GM19035 (cell line): ENCODE results near the gene OSBPL8.
"Not testable (repeated sequence)": the region's sequence is repeated elsewhere in the genome, so short reads cannot be mapped to it uniquely, and the experiment has no call there.

Source experiments
- ATAC-seq: cut with Tn5 transposase; IDR thresholded peaks from one replicate; pipeline ENCODE4 v1.9.1; 2021; ENCODE audit not compliant: unreplicated experiment

The OSBPL8 gene

DNA sequence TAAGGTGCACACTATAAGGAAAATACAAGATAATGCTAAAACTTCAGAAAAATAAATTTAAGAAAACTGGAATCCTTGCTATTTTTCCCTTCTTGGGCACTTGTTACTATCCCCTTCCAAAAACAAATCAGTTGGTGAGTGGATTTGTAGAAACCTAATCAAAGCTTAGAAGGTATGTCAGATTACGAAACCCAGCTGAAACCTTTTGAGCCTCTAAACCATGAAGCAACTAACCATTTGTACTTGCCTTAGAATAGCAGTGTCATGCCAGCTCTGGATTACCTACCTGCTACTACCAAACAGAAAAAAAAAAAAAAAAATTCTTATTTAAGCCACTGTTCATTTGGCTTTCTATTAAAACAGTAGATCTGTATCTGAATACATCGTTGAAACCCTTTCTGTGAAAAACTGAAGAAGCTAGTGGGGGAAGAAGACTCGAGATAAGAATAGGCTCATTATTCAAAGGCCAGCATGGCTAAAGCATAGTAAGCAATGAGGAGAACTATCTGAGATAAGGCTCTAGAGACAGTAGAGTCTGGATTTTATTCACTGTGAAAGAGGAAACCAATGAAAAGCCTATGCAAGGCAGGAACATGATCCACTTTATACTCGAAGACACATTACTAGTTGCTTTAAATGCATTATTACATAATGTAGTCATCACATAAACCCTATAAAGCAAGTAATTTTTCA lies 30.2 kb downstream of the OSBPL8 start:
- ATAC-seq: no peak

DNA sequence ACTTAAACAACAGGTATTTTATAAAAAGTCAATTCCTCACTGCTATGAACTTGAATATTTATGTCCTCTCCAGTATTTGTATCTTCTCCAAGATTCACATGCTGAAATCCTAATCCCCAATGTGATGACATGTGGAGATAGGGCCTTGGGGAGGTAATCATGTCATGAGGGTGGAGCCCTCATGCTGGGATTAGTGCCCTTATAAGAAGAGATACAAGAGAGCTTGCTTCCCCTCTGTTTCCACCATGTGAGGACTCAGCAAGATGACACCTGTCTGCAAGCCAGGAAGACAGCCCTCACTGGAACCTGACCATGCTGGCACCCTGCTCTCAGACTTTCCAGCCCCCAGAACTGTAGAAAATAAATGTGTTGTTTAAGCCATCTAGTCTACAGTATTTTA lies 36.2 kb downstream of the OSBPL8 start:
- ATAC-seq: no peak

DNA sequence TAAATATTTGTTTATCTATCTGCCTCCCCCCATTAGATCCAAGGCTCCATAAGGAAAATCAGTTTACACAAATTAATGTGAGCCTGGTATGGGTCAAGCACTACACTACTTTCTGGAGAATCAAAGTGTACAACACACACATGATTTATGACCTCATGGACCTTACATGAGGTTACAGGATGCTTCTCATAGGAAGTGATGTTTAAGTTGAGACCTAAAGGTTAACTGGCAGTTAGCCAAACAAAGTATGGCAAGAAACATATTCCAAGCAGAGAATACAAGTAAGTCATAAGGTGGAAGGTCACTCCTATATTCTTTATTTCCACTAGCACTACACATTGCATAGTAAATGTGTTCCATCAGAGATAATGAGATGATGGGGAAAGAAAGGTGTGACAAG lies 39.2 kb downstream of the OSBPL8 start:
- no peak for ATAC-seq

DNA sequence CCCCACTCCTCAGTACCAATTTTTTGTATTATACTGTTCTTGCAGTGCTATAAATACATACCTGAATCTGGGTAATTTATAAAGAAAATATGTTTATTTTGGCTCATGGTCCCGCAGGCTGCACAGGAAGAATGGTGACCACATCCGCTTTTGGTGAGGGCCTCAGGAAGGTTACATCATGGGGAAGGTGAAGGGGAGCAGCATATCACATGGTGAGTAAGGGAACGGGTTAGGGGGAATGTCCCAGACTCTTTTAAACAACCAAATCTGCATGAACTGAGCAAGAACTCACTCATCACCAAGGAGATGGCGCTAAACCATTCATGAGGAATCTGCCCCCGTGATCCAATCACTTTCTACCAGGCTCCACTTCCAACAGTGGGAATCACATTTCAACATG lies 40.0 kb downstream of the OSBPL8 start:
- ATAC-seq: no peak

DNA sequence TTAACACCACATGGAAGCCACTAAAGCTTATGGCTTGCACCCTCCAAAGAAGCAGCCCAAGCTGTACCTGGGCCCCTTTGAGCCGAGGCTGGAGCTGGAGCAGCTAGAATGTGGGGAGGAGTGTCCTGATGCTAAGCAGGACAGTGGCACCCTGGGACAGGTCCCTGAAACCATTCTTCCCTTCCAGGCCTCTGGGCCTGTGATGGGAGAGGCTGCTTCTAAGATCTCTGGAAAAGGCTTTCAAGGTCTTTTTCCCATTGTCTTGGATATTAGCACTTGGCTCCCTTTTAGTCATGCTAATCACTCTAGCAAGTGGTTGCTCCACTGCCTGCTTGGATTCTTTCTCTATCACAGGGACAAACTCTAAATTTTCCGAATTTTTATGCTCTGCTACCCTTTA lies 40.9 kb downstream of the OSBPL8 start:
- ATAC-seq: no peak

- ATAC-seq: no peak
These were observed 44.3 kb downstream of the OSBPL8 start for GRCh38 chr12:76515271-76515670.

GRCh38 chr12:76511116-76511716 lies 48.4 kb downstream of the OSBPL8 start:
- peak; percentile 62 for ATAC-seq

DNA sequence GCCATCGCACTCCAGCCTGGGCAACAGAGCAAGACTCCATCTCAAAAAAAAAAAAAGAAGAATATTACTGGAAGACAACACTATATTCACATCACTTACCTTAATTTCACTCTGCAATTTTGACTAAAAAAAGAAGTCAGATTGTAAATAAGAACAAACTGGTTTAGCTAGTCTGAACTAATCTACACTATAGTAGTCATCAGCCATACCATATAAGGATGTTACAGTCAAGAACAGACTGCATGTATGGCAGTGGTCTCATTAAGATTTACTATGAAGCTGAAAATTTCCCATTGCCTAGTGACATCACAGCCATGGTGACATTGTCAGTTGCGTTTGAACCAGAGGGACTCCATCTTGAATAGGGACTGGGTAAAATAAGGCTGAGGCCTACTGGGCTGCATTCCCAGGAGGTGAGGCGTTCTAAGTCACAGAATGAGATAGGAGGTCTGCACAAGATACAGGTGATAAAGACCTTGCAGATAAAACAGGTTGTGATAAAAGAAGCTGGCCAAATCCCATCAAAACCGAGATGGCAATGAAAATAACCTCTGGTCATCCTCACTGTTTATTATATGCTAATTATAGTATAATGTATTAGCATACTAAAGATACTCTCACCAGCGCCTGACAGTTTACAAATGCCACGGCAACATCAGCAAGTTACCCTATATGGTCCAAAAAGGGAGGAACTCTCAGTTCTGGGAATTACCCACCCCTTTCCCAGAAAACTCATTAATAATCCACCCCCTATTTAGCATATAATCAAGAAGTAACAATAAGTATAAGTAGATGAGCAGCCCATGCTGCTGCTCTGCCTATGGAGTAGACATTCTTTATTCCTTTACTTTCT lies 51.2 kb downstream of the OSBPL8 start:
- ATAC-seq: no peak

DNA sequence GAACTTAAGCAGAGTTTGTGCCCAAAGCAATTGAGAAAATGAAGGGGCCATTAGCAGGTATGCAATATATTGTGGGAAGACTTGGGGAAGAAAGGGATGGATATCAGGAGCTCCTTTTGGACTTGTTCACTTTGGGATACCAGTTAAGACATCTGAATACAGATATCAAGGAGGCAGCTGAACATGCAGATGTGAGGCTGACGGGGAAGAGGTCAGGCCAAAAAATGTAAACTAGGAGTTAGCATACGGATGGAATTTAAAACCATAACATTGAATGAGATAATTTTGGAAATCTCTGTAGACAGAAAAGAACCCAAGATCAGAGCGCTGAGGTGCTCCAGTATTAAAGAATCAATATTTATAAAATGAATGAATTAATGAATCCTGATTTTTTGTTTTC lies 53.4 kb downstream of the OSBPL8 start:
- ATAC-seq: no peak

- ATAC-seq: no peak
These were observed 54.5 kb downstream of the OSBPL8 start for GRCh38 chr12:76505050-76505449.

DNA sequence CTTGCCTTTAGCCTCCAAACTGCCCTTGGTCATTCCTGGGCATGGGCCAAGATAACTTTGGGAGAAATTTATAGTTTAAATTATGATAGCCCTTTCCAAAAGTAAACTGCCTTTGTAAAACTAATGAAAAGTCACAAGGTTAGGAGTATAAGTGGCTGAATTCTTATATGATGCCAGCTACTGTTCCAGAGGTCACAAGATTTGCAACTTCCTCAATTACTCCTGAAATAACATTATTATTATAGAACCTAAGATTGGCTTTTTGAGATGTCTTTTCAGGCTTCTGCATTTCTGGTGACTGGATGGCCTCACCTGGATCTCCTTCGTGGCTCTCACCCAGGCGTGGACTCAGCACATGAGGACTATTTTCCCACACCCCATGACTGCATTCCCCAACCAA lies 55.0 kb downstream of the OSBPL8 start:
- ATAC-seq: no peak

DNA sequence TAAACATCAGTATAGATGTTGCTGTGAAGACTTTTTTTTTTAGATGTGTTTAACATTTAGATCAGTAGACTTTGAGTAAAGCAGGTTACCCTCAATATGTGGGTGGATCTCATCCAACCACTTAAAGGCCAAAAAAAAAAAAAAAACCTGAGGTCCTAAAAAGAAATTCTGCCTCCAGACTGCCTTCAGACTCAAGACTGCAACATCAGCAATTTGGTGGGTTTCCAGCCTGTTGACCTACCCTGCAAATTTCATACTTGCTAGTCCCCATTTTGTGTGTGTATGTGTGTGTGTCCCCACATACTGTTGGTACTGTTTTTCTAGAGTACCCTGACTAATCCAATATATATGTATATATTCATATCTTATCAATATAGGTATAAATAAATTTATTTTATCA lies 55.6 kb downstream of the OSBPL8 start:
- ATAC-seq: no peak

GRCh38 chr12:76501390-76501789 lies 58.2 kb downstream of the OSBPL8 start:
- no peak for ATAC-seq

- ATAC-seq: not testable (repeated sequence)
These were observed 60.4 kb downstream of the OSBPL8 start for GRCh38 chr12:76499136-76499535.

GRCh38 chr12:76495556-76495955 lies 64.0 kb downstream of the OSBPL8 start:
- ATAC-seq: no peak

DNA sequence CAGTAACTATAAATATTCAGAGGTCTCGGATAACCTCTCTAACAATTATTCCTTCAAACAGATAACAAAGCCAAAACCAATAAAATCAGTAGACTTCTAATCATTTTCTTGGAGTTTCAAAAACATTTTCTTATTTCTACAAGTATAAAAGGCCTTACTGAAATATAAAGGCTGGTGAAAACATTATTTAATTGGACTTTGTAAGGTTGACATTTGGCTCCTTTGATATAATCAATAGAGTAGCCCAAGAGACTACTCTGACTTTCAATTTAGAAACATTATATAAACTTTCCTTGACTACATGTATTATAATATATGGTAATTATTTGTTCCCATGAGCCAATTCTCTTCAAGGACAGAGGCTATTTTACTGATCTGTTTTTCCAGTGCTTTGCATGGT lies 68.3 kb downstream of the OSBPL8 start:
- no peak for ATAC-seq

DNA sequence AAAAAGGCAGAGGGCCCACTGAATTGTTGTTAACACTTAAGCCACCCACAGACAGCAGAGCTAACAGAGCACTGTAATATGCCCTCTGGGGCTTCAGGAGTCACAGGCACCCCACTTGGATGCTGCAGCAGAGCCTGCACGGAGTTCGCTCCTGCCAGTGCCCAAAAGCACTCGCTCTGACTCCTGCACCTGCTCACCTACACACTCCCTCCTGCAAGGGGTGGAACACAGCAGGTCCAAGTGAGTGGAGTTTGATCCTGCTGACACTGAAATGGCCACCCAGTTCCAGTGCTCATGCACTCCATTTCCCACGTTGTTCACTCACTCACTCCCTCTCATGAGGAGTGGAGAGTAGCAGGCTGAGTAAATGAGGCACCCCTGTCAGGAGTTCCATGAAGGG lies 68.8 kb downstream of the OSBPL8 start:
- ATAC-seq: no peak

DNA sequence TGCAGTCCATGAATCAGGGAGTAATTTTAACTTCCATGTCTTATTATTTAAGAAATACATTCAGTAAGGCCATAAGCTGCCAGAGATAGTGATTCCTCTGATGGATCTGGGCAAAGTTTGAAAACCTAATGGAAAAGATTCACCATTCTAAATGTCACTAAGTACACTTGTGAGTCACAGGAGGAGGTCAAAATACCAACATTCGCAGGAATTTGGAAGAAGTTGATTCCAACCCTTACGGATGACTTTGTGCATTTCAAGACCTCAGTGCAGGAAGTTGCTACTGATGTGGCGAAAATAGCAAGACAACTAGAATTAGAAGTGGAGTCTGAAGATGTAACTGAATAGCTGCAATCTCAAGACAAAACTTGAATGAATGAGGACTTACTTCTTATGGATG lies 69.8 kb downstream of the OSBPL8 start:
- ATAC-seq: no peak

DNA sequence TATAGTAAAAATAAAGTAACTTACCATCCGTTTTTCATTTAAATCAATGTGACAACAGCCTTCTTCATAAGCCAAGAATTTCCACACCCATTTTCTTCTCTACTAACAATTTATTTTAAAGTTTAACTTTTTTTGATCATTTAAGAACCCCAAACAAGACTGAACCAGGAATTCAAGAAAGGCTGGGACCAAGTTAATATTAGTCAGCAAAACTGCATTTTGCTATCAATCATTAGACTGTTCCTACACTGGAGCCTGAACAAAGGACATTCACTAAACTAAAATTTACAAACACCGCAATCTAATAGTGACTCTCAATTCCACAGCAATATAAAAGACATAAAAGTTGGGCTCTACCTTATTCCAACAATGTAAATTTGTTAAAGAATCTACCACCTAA lies 73.6 kb downstream of the OSBPL8 start:
- ATAC-seq: no peak

DNA sequence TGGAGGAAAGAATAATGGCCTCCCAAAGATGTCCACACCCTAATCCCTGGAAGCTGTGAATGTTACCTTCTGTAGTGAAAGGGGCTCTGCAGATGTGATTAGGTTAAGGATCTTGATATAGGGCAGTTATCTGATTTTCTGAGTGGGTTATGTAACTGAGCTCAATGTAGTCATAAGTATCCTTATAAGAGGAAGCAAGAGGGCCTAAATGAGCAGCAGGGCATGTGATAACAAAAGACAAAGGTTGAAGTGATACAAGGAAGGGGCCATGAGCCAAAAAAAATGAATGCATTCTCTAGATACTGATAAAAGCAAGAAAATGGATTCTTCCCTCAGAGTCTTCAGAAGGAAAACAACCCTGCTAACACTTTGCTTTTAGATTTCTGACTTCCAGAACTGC lies 78.8 kb downstream of the OSBPL8 start:
- no peak for ATAC-seq

DNA sequence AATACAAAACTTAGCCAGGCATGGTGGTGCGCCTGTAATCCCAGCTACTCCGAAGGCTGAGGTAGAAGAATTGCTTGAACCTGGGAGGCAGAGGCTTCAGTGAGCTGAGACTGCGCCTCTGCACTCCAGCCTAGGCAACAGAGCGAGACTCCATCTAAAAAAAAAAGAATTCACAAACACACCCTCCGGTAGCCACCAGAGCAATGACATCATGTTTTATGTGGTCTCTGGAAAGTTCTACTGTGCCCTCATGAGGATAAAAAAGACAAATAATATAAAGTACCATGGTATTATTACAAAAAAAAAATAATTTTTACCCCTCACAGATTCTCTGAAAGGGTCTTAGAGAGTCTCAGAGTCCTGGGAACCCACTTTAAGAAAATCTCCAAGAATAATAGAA lies 81.5 kb downstream of the OSBPL8 start:
- no peak for ATAC-seq

DNA sequence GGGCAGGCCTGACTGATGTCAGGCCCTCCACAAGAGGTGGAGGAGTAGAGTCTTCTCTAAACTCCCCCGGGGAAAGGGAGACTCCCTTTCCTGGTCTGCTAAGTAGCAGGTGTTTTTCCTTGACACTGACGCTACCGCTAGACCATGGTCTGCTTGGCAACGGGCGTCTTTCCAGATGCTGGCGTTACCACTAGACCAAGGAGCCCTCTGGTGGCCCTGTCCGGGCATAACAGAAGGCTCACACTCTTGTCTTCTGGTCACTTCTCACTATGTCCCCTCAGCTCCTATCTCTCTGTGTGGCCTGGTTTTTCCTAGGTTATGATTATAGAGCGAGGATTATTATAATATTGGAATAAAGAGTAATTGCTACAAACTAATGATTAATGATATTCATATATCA lies 86.7 kb downstream of the OSBPL8 start:
- not testable (repeated sequence) for ATAC-seq
